Spleen (tissue), 7 donors: ENCODE results near the gene IQCB1.

Experiments
- POLR2A ChIP-seq, 3 donors: fragments of 450-650 bp; IDR thresholded peaks; one replicate each; pipeline ENCODE4 v1.5.1; 2017; ENCODE audit warnings: antibody characterized with exemption in 3 of 3, mild to moderate bottlenecking in 1 of 3
- TF ChIP-seq, protein P1 (sequence below), 11 experiments: fragments of 200-600 bp in 7 of 11; fragments of 450-650 bp in 4 of 11; sonication (generic) in 4 of 11; IDR thresholded peaks in 8 of 11; conservative IDR thresholded peaks in 3 of 11; 1 replicate in 7 of 11; 2 replicates in 4 of 11; pipeline versions ENCODE4 v1.4.0 to v1.8.0; 2016 to 2021; ENCODE audit warnings: antibody characterized with exemption in 11 of 11, inconsistent platforms in 4 of 11, mild to moderate bottlenecking in 1 of 11
- donor health status: DM: no; HTN: no; CAD: no; lungs with moderate emphysema.
- donor health status: DM: no; HTN: no; CAD: no.
- donor health status: DM: no; HTN: no; CAD: no.

- TF ChIP-seq, protein P1, sequence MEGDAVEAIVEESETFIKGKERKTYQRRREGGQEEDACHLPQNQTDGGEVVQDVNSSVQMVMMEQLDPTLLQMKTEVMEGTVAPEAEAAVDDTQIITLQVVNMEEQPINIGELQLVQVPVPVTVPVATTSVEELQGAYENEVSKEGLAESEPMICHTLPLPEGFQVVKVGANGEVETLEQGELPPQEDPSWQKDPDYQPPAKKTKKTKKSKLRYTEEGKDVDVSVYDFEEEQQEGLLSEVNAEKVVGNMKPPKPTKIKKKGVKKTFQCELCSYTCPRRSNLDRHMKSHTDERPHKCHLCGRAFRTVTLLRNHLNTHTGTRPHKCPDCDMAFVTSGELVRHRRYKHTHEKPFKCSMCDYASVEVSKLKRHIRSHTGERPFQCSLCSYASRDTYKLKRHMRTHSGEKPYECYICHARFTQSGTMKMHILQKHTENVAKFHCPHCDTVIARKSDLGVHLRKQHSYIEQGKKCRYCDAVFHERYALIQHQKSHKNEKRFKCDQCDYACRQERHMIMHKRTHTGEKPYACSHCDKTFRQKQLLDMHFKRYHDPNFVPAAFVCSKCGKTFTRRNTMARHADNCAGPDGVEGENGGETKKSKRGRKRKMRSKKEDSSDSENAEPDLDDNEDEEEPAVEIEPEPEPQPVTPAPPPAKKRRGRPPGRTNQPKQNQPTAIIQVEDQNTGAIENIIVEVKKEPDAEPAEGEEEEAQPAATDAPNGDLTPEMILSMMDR (IDR thresholded peaks at IDR 0.05 in 8 of 11, conservative IDR thresholded peaks at IDR 0.05 in 3 of 11) = no peak
- TF ChIP-seq POLR2A (IDR thresholded peaks at IDR 0.05) = no peak
These were observed 65.6 kb downstream of the IQCB1 start for GRCh38 chr3:121769246-121769645.
